HEK293T (cell line): ENCODE results near the gene IDH3A.

Experiments
- ARNT ChIP-seq: fragments of 450-650 bp; IDR thresholded peaks from 2 replicates; pipeline ENCODE4 v1.6.1; 2017; ENCODE audit warnings: mild to moderate bottlenecking
- CTBP1 ChIP-seq: fragments of 450-650 bp; IDR thresholded peaks from 2 replicates; pipeline ENCODE4 v1.6.1; 2016; ENCODE audit warnings: borderline replicate concordance
- FOXA1 ChIP-seq: fragments of 450-650 bp; IDR thresholded peaks from 2 replicates; pipeline ENCODE4 v1.6.1; 2016; ENCODE audit warnings: mild to moderate bottlenecking
- FOXK2 ChIP-seq: fragments of 450-650 bp; IDR thresholded peaks from 2 replicates; pipeline ENCODE4 v1.6.1; 2016; ENCODE audit warnings: mild to moderate bottlenecking
- FOXM1 ChIP-seq: fragments of 450-650 bp; IDR thresholded peaks from 2 replicates; pipeline ENCODE4 v1.6.1; 2017; ENCODE audit warnings: mild to moderate bottlenecking, borderline replicate concordance
- HDGF ChIP-seq: fragments of 450-650 bp; IDR thresholded peaks from 2 replicates; pipeline ENCODE4 v1.6.1; 2017; ENCODE audit warnings: antibody characterized with exemption, borderline replicate concordance
- NFRKB ChIP-seq: fragments of 450-650 bp; IDR thresholded peaks from 2 replicates; pipeline ENCODE4 v1.6.1; 2016; ENCODE audit warnings: mild to moderate bottlenecking, moderate library complexity
- PKNOX1 ChIP-seq: fragments of 450-650 bp; IDR thresholded peaks from 2 replicates; pipeline ENCODE4 v1.6.1; 2016
- SP1 ChIP-seq: fragments of 450-650 bp; IDR thresholded peaks from 2 replicates; pipeline ENCODE4 v1.6.1; 2017
- SUZ12 ChIP-seq: fragments of 450-650 bp; IDR thresholded peaks from 2 replicates; pipeline ENCODE4 v1.6.1; 2016; ENCODE audit warnings: mild to moderate bottlenecking
- ZNF384 ChIP-seq: fragments of 450-650 bp; IDR thresholded peaks from 2 replicates; pipeline ENCODE4 v1.6.1; 2016

GRCh38 chr15:78207110-78207458, 57.9 kb downstream of the IDH3A start:
- TF ChIP-seq NFRKB, result no peak
- TF ChIP-seq HDGF, result no peak
- no peak for TF ChIP-seq ZNF384
- no peak for TF ChIP-seq ARNT
- no peak for TF ChIP-seq SUZ12
- no peak for TF ChIP-seq FOXM1
- TF ChIP-seq CTBP1, result no peak
- TF ChIP-seq SP1, result no peak
- TF ChIP-seq FOXK2, result no peak
- TF ChIP-seq FOXA1, result no peak
- no peak for TF ChIP-seq PKNOX1
